ENCODE data around the gene CNTD1.
A peak's percentile ranks its signal among the peaks of the same experiment; 100 is the strongest.

CNTD1 gene

GRCh38 chr17:42783062-42783790 is 15.4 kb upstream of the CNTD1 start:
- H3K4me3 ChIP-seq = no peak overlapping the region
- no peaks in the 10 kb centered on the region for H3K4me1 ChIP-seq
- no peaks in the 10 kb centered on the region for H3K9me3 ChIP-seq
- in situ Hi-C loops (cut with MboI; ENCODE audit: low sequenced_read_pairs) = no loop called here
- DNase-seq (ENCODE audit: low spot score in 2 of 2) = no peak
- H3K36me3 ChIP-seq (replicated peaks) = peaks cover 18% of the 10 kb centered on the region
- H3K27me3 ChIP-seq (ENCODE audit: low read depth) = no peaks in the 10 kb centered on the region

- in situ Hi-C loops (cut with MboI; ENCODE audit: low sequenced_read_pairs) = no loop called here
- H3K4me3 ChIP-seq = no peak overlapping the region
- H3K9me3 ChIP-seq = no peaks in the 10 kb centered on the region
- DNase-seq (ENCODE audit: low spot score in 2 of 2) = no peak
- H3K36me3 ChIP-seq (replicated peaks) = peaks cover 13% of the 10 kb centered on the region
- no peaks in the 10 kb centered on the region for H3K27me3 ChIP-seq (ENCODE audit: low read depth)
- no peaks in the 10 kb centered on the region for H3K4me1 ChIP-seq
Measured at GRCh38 chr17:42783791-42784138, 14.9 kb upstream of the CNTD1 start.

- no peak for DNase-seq (ENCODE audit: low spot score in 2 of 2)
- Histone ChIP-seq H3K9me3 (no peaks in the 10 kb centered on the region), H3K27me3 (ENCODE audit: low read depth) (no peaks in the 10 kb centered on the region), H3K4me3 (no peak overlapping the region), H3K36me3 (replicated peaks) (peaks cover 6% of the 10 kb centered on the region), H3K4me1 (no peaks in the 10 kb centered on the region)
- in situ Hi-C loops (cut with MboI; ENCODE audit: low sequenced_read_pairs) = no loop called here
Measured at GRCh38 chr17:42784409-42784808, 14.3 kb upstream of the CNTD1 start.

- DNase-seq (ENCODE audit: low spot score in 2 of 2) = no peak
- in situ Hi-C loops (cut with MboI; ENCODE audit: low sequenced_read_pairs) = no loop called here
Measured at GRCh38 chr17:42784811-42785592, 13.7 kb upstream of the CNTD1 start.

GRCh38 chr17:42787266-42787665 is 11.4 kb upstream of the CNTD1 start:
- in situ Hi-C loops (cut with MboI; ENCODE audit: low sequenced_read_pairs) = no loop called here
- H3K4me1 ChIP-seq = no peaks in the 10 kb centered on the region
- no peak overlapping the region for H3K4me3 ChIP-seq
- no peaks in the 10 kb centered on the region for H3K36me3 ChIP-seq (replicated peaks)
- no peaks in the 10 kb centered on the region for H3K27me3 ChIP-seq (ENCODE audit: low read depth)
- no peak for DNase-seq (ENCODE audit: low spot score in 2 of 2)
- H3K9me3 ChIP-seq = no peaks in the 10 kb centered on the region

More at GRCh38 chr17:42784811-42785592, 13.7 kb upstream of the CNTD1 start:
- H3K4me1 ChIP-seq = no peaks in the 10 kb centered on the region
- H3K36me3 ChIP-seq (replicated peaks) = peaks cover under 1% of the 10 kb centered on the region; the same call in 1 of the 2 replicates
- H3K9me3 ChIP-seq = no peaks in the 10 kb centered on the region
- H3K4me3 ChIP-seq = no peak overlapping the region
- no peaks in the 10 kb centered on the region for H3K27me3 ChIP-seq (ENCODE audit: low read depth)

- peaks cover 7% of the 10 kb centered on the region for H3K36me3 ChIP-seq (replicated peaks)
- H3K4me1 ChIP-seq = peaks cover under 1% of the 10 kb centered on the region; the same call in 1 of the 2 replicates
- no peak for DNase-seq (ENCODE audit: low spot score in 2 of 2)
- no peaks in the 10 kb centered on the region for H3K9me3 ChIP-seq
- H3K4me3 ChIP-seq = no peak overlapping the region
- in situ Hi-C loops (cut with MboI; ENCODE audit: low sequenced_read_pairs) = no loop called here
- H3K27me3 ChIP-seq (ENCODE audit: low read depth) = no peaks in the 10 kb centered on the region
Measured at GRCh38 chr17:42791948-42792347, 6.7 kb upstream of the CNTD1 start.

- in situ Hi-C loops (cut with MboI; ENCODE audit: low sequenced_read_pairs) = no loop called here
- Histone ChIP-seq H3K4me1 (peaks cover 3% of the 10 kb centered on the region), H3K4me3 (no peak overlapping the region), H3K27me3 (ENCODE audit: low read depth) (no peaks in the 10 kb centered on the region), H3K9me3 (no peaks in the 10 kb centered on the region), H3K36me3 (replicated peaks) (peaks cover 11% of the 10 kb centered on the region)
- no peak for DNase-seq (ENCODE audit: low spot score in 2 of 2)
Measured at GRCh38 chr17:42792545-42792944, 6.1 kb upstream of the CNTD1 start.

GRCh38 chr17:42795061-42795460 is 3.6 kb upstream of the CNTD1 start:
- in situ Hi-C loops (cut with MboI; ENCODE audit: low sequenced_read_pairs) = no loop called here
- no peaks in the 10 kb centered on the region for H3K9me3 ChIP-seq
- H3K27me3 ChIP-seq (ENCODE audit: low read depth) = no peaks in the 10 kb centered on the region
- H3K4me1 ChIP-seq = peaks cover 7% of the 10 kb centered on the region
- DNase-seq (ENCODE audit: low spot score in 2 of 2) = no peak
- peaks cover 11% of the 10 kb centered on the region for H3K36me3 ChIP-seq (replicated peaks)
- no peak overlapping the region for H3K4me3 ChIP-seq

GRCh38 chr17:42795465-42795864 is 3.2 kb upstream of the CNTD1 start:
- H3K27me3 ChIP-seq (ENCODE audit: low read depth) = no peaks in the 10 kb centered on the region
- peaks cover 7% of the 10 kb centered on the region for H3K4me1 ChIP-seq
- H3K36me3 ChIP-seq (replicated peaks) = peaks cover 11% of the 10 kb centered on the region
- in situ Hi-C loops (cut with MboI; ENCODE audit: low sequenced_read_pairs) = no loop called here
- H3K4me3 ChIP-seq = no peak overlapping the region
- DNase-seq (ENCODE audit: low spot score in 2 of 2) = no peak
- H3K9me3 ChIP-seq = no peaks in the 10 kb centered on the region

GRCh38 chr17:42796066-42796758 is 2.4 kb upstream of the CNTD1 start:
- no peak for DNase-seq (ENCODE audit: low spot score in 2 of 2)
- in situ Hi-C loops (cut with MboI; ENCODE audit: low sequenced_read_pairs) = no loop called here
- H3K36me3 ChIP-seq (replicated peaks) = peaks cover 11% of the 10 kb centered on the region
- H3K4me1 ChIP-seq = peaks cover 7% of the 10 kb centered on the region
- H3K27me3 ChIP-seq (ENCODE audit: low read depth) = no peaks in the 10 kb centered on the region
- no peak overlapping the region for H3K4me3 ChIP-seq
- no peaks in the 10 kb centered on the region for H3K9me3 ChIP-seq

- no peaks in the 10 kb centered on the region for H3K9me3 ChIP-seq
- peaks cover 7% of the 10 kb centered on the region for H3K4me1 ChIP-seq
- H3K36me3 ChIP-seq (replicated peaks) = peaks cover 11% of the 10 kb centered on the region
- DNase-seq (ENCODE audit: low spot score in 2 of 2) = no peak
- peaks cover 5% of the 10 kb centered on the region; the same call in 1 of the 2 replicates for H3K27me3 ChIP-seq (ENCODE audit: low read depth)
- in situ Hi-C loops (cut with MboI; ENCODE audit: low sequenced_read_pairs) = no loop called here
- peak overlapping the region; percentile 88 for H3K4me3 ChIP-seq
Measured at GRCh38 chr17:42797067-42798007, 1.3 kb upstream of the CNTD1 start.

GRCh38 chr17:42798011-42798382 is 664 bp upstream of the CNTD1 start:
- Histone ChIP-seq H3K27me3 (ENCODE audit: low read depth) (peaks cover 7% of the 10 kb centered on the region; the same call in 1 of the 2 replicates), H3K4me1 (peaks cover 7% of the 10 kb centered on the region), H3K36me3 (replicated peaks) (peaks cover 11% of the 10 kb centered on the region), H3K9me3 (no peaks in the 10 kb centered on the region), H3K4me3 (peak overlapping the region; percentile 88)
- in situ Hi-C loops (cut with MboI; ENCODE audit: low sequenced_read_pairs) = no loop called here
- no peak for DNase-seq (ENCODE audit: low spot score in 2 of 2)
